SK-N-MC (cell line): Measurements from ENCODE around the gene RNF32.

Experiments
- EZH2 ChIP-seq: fragments of 200-600 bp; sonication (generic); IDR thresholded peaks from one replicate; pipeline ENCODE4 v1.6.1; 2017; ENCODE audit warnings: antibody characterized with exemption
- POLR2AphosphoS5 ChIP-seq: IDR thresholded peaks from 2 replicates; pipeline ENCODE4 v1.6.1; 2012; ENCODE audit warnings: mild to moderate bottlenecking, low read depth, low read length, borderline replicate concordance

DNA sequence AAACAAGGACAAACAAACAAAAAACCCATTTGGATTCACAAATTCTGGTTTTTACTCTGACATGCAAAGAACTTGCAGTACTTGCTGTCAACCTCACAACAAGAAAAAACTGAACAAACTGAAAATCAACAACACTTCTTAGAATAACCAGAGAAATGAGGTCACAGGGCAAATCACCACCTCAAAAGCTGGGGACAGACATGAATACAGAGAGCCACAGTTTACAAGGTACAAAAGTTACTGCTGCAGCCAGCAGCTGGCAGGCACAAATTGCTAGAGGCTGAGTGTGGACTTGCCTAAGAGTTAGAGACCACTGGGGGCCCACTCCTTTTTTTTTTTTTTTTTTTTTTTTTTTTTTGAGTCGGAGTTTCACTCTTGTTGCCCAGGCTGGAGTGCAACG lies 15.0 kb upstream of the RNF32 start:
- TF ChIP-seq EZH2 (no peak), POLR2AphosphoS5 (no peak)
